ENCODE results near the gene TRPC4.
"Not testable (repeated sequence)": the region's sequence is repeated elsewhere in the genome, so short reads cannot be mapped to it uniquely, and the experiment has no call there.

Gene TRPC4

DNA sequence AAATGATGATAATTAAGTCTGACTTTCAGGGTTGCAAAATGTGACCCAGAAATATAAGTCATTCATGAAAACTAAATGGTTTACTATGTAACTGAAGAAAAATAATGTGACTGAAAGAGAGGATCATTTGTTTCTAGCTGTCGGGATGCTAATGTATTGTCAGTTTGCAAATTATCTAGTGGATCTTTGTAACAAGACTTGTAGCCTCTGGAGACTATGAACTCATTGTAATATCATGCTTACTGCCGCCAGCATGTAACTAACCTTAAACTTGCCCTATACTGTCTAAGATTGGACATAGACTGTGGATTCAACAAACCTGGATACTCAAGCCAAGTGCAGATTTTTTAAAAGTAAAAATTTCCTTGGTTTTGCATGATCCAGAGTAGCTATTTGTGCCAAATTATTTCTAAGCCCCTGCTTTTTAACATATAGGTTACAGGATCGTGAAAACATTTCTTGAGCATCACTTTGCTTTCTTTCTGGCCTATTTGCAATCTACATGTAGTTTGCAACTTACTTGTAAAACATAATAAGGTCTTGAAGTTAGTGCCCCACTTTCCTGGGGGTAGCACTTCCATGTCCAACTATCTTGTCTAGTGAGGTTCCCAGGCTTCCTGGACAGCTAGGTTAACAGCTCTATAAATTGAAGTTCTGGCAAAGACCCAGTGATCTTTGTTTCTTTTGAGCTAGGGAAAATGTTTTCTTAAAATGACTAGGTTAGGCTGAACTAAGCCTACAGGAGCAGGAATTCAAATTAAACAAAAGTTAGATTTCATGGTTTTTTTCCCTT lies 267.7 kb downstream of the TRPC4 start:
- DNase-seq (ENCODE audit: low spot score), result no peak

DNA sequence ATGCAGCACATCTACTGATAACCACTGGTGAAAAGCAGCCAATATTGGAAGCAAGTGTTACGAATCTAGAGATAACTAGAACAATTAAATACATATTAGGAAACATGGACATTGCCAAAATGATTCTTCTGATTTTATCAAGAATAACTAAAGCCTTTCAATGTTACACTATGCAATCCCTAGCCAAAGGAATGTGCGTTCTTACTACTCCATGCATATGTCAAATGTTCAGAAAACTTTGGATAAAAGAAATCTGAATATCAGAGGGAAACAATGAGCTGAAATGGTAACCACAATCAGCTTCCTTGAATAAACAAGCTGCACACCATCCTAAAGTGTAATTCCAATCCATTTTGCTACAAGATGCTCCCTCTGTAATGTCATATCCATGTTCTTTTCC lies 270.1 kb downstream of the TRPC4 start:
- DNase-seq (ENCODE audit: low spot score), result no peak

GRCh38 chr13:37598597-37598996 lies 271.0 kb downstream of the TRPC4 start, which contains the start of gene POSTN:
Gene POSTN, minus strand, starts transcription at chr13:37598768. Its CDS starts 42 bp downstream, at chr13:37598726.
- DNase-seq (ENCODE audit: low spot score), result no peak

DNA sequence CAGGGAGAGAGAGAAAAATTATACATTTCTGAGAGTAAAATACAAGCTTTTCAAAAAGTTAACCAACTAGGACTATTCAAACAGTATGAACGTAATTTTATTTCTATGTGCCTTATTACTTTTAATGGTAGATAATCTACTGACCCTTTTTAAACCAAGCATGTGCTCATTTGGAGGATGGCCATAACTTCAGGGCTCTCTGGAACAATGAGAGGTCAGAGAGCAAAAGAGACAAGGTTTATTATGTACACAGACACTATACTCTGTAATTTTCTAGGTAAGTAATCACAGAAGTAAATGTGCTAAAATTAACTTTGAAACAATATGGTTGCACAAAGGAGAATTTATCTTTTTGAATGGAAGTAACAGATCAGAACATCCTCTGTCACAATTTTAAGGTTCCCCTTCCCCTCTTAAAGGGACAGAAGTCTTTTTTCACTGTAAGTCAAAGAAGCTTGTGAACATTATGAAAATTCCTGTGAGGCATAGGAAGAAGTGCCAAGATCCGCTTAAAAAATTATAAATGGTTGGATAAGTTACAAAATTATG lies 272.0 kb downstream of the TRPC4 start:
- no peak for DNase-seq (ENCODE audit: low spot score)

GRCh38 chr13:37596805-37597204 lies 272.8 kb downstream of the TRPC4 start:
- no peak for DNase-seq (ENCODE audit: low spot score)

GRCh38 chr13:37595162-37595561 lies 274.4 kb downstream of the TRPC4 start:
- no peak for DNase-seq (ENCODE audit: low spot score)

DNA sequence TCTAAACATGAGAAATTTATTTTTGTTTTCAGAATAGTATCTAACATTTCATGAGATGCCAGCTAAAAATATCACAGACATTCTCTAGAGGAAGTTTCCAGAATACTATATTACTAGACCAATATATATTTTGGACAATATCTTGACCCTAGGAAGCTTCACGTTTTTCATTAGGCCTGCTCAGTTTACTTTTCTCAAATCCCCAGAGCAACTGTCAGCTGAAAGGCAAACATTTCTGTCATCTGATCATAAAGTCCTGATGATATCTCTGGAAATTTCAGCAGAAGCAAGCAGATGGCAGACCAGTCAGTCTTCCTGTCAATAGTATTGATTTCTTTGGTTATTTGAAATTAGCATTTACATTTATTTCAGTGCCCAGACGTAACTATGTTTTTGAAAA lies 275.0 kb downstream of the TRPC4 start:
- DNase-seq (ENCODE audit: low spot score), result no peak

DNA sequence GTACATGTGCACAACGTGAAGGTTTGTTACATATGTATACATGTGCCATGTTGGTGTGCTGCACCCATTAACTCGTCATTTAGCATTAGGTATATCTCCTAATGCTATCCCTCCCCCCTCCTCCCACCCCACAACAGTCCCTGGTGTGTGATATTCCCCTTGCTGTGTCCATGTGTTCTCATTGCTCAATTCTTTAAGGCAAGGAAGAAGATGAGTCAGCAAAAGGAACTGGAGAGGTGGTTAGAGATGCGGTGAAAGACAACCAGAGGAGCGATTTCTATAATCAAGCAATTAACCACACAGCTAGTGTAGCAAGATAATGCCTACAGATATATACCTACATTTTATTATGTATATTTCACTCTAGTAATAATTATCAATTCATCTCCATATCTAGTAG lies 280.2 kb downstream of the TRPC4 start:
- not testable (repeated sequence) for DNase-seq (ENCODE audit: low spot score)

GRCh38 chr13:37587236-37587635 lies 282.3 kb downstream of the TRPC4 start:
- DNase-seq (ENCODE audit: low spot score), result no peak
